CD4-positive, alpha-beta T cell treated with Interleukin-4 for 4 hours (primary cell): ENCODE data around the gene USP4.

ENCODE experiments used
- DNase-seq: peaks from one replicate; pipeline ENCODE4 v3.0.0-alpha.2; 2020

USP4 gene

DNA sequence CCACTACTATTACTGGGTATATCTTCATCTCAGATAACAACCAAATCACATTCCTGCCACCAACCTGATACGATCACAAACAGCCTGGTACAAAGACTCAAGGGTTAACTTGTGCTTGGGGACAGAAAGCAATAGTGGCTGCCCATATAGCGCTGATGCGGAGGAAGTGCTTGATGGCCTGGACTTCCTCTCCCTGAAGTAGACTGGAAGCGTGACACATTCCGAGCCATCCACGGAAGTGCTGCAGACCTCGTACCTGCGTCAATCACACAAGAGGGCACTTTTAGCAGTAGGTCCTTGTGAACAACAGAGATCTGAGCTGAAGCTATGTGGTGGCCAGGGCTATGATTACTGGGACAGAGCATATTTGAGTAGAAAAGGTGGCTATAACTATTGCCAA is 45.5 kb downstream of the USP4 start:
- no peak for DNase-seq

DNA sequence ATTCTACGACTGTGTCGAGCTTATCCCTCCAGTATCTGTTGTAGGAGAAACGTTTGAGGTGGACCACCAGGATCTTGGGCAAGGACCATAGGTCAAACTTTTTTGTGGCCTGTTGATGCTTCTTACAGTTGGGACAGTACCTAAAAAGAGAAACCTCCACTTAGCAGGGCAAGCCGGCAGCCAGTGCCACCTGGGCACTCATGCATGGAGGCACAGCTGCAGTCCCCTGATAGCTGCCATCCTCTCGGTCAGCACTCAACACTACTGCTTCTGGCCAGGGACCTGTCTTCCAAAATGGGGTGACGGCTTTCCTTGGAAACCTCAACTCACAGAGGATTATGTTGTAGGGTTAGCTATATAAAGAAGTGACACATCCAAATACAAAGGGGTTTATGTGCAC is 55.9 kb downstream of the USP4 start:
- no peak for DNase-seq

DNA sequence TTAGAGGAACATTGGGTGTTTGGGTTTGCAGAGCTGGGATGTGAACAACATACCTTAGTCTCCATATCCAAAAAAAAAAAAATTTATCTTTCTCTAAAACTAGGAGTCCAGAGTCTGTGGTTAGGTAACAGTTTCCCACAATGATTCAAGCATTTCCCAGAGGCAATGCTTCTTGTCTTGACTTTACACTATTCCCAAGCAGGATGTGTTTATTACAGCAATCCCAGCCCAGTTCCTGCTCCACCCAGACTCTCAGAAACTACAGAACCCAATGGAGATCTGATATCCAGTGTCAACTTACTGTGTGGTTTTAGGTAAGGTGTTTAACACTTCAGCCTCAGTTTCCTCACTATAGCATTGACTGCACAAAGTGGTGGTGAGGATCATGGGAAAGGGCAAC is 60.5 kb downstream of the USP4 start:
- no peak for DNase-seq

DNA sequence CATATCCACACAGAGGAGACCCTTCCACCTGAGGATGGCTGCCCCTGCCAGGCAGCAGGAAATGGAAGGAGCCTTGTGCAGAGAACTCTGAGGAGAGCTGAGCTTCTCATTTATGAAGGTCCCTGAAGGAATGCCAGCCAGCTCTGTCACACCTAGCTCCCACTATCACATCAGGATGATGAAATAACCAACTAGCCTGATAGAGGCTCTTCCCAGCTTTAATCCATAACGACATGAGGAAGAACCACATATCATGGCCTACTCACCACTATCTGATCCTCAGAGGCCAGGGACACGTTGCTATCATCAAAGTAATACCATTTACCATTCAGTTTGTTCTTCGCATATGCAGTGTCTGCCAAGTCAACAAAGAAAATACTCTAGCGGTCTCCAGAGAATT is 61.3 kb downstream of the USP4 start:
- no peak for DNase-seq

DNA sequence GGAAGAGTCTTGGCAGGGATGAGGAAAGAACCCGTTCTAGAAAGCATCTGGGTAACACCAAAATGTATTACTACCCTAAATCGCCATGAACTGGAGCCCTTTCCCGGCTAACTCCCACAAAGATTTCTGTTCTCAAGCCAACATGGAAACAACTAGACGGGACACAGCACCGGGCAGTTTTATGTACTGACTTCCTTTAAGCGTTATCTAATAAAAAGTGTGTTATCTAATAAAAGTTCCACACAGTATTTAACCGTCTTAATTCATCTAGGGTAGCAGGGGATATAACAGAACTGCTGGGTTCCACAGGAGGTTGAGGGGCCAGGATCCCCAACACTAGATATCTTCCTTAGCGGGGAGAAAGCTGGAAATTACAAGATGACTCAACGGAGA is 62.5 kb downstream of the USP4 start:
- no peak for DNase-seq

DNA sequence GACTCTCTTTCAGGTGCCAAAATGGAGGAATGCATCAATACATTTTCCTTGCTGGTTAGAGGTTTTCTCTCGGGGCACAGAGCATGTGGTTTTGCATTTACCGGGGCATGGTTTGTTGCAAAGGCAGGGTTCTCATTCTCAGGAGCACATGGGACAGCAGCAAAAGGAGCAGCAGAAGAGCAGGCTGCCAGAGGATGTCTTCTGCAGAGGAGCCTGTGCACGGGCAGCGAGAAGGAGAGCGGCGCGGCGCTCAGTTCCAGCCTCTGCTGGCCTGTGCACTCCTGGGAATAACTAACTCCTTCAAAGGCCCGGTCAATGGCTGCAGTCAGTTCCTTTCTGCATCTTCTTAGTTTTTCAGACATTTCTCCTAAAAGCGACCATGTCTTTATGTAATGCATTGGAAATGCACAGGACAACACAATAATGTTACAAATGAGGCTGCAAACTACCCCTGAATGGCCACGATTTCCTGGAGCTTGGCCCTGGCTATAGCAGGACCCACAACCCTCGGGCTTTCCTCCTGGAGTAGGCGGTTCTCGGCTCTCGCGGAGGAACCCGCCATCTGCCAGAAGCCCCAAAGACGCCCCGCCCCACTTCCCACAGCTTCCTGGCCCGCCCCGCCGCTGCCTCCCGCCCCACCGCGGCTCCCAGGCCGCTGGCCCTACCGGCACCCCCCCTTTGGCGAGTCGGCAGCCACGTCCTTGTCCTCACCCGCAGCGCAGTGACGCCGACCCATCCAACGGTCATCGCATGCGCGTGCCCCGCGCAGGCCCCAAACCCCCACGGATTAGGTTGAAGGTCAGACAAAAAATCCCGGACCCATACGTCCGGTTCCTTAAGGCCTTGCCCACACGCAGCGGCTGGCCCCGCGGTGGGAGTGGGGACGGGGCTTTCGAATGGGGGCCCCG is 63.1 kb downstream of the USP4 start, which contains the start of gene C3orf62:
C3orf62 (minus strand) TSS at position 758 of the 908 bp plus-strand sequence; CDS start at position 398, 360 bp downstream.
- DNase-seq: peak; percentile 60

DNA sequence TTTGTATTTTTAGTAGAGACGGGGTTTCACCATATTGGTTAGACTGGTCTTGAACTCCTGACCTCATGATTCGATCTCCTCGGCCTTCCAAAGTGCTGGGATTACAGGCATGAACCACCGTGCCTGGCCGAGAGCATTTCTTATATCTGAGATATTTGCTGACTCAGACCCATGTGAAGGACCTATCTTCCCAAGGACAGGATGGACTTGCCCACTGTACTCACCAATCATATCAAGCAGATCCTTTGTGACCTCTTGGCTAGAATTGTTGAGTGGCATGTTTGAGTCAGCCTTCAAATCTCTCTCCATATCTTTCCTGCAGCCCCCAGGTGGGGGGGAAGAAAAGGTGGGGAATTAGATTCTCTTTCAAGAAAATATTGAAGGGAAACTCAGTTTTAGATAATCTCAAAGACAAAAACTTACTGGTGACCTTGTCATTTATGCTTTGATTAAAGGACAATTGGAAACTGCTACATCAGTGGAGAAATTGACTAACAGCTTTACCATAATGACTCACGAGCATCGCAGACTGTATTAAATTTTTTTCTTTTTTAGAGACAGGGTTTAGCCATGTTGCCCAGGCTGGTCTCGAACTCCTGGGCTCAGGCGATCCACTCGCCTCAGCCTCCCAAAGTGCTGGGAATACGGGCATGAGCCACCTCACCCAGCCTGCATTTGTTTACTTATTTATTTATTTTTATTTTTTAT is 65.9 kb downstream of the USP4 start:
- DNase-seq: no peak

DNA sequence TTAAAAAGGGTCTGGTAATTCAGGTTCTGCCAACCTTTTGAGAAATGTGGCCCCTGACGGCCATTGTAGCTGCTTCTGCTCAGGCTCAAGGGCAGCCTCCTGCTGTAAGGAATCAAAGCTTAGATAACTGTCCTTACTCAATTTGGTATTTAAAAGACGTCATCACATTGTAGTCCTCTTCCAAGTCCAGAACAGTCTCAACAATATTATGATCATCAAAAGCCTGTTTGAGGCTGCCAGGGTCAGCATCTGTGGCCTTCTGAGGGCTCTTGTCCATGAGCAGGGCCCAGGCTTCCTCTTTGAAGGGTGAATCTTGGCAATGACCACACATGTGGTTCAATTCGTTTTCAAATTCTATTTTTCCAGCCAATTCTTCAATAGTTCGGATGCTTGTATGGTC is 68.8 kb downstream of the USP4 start:
- no peak for DNase-seq

DNA sequence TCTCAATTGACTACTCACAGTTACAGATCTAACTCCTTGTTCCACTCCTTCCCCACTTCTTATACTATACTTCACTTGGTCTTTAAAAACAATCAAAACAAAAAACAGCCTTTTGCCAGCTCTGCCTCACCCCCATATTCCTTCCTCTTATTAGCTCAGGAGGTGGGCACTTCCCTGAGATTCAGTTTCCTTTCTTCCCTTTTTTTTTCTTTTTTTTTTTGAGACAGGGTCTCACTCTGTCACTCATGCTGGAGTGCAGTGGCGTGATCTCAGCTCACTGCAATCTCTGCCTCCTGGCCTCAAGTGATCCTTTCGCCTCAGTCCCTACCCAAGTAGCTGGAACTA is 69.7 kb downstream of the USP4 start:
- no peak for DNase-seq

DNA sequence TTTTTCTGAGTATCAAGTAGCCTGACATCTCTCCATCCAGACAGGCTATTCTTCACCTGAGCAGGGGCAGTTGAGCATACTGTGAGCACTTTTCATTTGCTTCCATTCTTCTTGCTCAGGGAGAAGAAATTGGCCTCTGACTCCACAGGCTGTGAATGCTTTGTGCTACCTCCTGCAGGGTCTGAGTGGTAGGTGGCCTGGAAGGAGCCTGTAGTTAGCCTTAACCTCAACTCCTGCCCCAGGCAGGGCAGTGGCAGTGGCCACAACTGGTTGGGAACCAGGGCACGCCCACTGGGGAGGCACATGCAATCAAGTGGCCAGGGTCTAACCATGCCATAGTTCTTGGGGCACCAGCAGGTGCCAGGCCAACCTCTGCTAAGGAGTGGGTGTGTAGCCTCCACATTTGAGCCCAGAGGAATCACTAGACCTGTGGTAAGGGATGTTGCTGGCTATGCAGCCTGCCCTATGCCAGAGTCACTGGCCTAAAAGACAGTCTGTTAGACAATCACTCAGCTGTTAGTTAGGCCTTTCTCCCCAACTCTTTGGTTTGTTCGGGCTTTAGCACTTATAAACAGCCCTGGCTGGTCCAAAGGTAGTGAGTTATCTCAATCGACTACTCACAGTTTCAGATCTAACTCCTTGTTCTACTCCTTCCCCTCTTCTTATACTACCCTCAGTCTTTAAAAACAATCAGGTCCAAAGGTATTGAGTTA is 70.3 kb downstream of the USP4 start:
- no peak for DNase-seq

DNA sequence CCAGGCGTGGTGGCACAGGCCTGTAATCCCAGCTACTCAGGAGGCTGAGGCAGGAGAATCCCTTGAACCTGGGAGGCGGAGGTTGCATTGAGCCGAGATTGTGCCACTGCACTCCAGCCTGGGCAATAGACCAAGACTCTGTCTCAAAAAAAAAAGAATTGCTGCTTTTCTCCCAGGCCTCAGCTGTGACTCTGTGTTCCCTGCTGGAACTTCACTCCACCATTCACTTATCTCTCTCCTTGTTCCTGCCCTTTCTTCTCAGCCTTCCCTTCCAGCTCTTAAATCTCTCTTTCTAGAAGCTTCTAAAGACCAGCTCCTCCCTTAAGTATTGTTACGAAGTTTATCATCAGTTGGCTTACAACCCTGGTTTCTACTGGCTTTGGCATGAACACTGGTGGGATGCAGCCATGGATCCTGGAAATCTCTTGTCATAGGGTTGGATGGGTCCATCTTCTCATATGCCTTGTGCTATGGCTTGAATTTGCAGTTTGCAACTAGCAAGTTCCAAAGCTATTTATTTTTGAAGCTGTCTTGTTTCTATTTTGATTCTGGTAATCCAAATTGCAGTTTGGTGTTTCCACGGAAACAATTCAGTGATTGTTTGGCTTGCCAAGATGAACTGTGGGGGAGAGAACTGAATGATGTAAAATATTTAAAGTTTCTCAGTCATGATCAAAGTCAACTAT is 73.3 kb downstream of the USP4 start:
- no peak for DNase-seq

DNA sequence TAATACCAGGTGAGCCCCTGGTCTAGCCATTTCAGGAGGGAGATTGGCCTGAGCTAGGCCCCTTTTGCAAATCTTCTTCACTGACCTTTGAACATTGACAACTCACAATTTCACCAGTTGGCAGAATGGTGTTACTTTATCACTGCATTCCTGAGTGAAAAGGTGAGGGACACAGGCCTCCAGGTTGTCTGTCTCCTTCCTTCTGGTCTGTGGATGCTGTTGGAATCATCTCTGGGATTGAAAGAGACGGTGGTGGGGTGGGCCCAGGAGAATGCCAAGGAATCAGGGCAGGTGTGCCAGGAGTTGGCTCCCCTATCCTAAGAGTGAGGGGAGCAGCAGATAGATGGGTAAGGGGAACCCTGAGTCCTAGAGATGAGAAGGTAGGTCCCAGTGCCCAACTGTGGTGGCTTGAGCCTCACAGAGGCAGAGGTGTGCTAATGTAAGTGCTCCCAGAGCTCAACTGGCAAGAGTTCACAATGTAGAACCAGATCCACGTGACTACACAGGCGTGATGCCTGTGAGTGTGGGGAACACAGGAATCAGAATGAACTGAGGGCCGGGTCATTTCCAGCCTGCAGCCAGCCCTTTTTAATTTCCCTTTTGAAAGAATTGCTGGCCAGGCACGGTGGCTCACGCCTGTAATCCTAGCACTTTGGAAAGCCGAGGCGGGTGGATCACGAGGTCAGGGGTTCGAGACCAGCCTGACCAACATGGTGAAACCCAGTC is 74.0 kb downstream of the USP4 start:
- no peak for DNase-seq

DNA sequence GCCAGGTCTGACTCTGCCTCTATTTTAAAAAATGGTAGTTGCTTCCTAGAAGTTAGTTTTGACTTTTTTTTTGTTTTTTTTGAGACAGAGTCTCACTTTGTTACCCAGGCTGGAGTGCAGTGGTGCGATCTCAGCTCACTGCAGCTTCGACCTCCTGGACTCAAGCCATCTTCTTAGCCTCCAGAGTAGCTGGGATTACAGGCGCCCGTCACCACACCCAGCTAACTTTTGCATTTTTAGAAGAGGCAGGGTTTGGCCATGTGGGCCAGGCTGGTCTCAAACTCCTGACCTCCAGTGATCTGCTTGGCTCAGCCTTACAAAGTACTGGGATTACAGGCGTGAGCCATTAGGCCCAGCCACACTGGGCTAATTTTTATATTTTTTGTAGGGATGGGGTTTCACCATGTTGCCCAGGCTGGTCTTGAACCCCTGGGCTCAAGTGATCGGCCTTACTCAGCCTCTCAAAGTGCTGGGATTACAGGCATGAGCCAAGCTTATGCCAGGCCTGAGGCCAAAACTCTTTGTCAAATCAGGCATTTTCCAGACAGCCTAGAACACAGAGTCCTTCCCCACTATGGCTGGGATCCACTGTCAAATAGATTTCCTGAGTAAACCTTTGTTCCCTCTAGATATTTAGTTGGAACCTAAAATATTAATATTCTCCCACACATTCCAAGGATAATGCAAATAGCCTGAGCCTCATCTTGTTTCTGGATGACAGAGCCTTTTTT is 76.5 kb downstream of the USP4 start:
- no peak for DNase-seq

DNA sequence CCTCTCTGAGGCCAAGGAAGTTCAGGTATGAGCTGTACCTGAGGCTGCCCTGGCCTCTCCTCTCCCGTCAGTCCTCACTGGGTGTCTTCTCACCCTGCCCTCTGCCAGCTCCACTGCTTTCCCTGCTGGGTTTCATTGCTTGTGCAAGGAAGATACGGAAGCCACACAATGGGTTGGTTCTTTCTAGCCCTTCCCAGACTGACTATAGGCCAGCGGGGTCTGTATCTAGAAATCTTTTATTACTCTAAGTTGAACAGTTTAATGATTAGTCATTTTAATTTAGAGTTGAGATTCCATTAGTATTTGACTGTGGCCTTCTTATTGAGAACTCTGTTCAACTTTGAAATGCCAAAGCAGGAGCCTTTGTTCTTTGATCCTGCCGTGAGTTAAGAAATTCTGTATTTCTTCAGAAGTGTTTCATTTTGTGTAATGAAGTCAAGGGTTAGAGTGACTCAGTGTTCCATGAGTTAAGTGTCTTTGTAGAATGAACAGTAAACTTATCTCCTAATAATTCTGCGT is 79.0 kb downstream of the USP4 start:
- no peak for DNase-seq

DNA sequence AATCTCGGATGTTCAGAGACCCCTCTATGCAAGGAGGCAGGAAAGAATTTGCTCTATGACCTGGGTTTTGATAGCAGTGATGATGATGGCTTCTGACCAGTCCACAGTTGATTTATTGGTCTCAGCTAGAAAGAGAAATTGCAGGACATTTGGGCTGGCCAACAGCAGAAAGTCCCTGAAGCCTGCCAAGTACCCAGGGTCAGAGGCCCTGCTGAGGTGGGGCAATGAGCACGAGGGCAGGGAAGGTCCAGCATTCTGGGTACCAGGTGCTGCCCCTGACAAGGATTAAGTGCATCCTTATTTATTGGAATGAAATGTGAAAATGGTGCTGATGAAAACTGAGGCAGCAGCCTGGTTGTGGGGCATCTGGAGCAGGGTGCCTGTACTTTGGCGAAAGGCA is 82.7 kb downstream of the USP4 start:
- no peak for DNase-seq

DNA sequence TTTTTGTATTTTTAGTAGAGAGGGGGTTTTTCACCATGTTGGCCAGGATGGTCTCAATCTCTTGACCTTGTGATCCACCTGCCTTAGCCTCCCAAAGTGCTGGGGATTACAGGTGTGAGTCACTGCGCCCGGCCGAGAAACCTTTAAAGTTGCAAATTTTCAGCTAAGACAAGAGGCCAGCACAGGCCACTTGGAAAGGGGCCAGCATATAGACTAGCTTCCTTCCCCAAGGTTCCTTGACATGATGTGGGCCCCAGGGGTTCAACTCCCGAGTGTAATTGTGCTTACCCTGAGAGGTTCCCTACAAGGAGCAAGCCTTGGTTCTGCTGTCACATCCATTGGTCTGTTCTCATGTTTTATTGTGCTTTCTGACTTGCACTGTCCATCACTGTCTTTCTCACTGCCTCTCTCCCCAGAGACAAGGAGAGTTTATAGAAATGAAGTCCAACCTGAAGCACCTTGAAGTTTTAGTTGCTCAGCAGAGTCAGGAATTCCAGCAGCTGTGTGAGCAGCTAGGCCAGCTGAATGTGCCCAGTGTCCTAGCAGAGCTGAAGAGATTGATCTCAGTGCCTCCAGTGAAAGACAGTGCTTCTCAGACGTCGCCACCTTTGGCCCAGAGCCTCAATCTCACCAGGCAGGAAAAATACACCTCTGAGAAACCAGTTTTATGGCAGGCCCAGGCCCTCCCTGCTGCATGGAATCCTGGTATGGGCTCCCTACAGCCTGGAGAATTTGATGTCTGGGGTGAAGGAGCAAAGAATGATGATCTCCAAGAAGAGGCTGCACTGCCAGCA is 83.9 kb downstream of the USP4 start:
- no peak for DNase-seq

DNA sequence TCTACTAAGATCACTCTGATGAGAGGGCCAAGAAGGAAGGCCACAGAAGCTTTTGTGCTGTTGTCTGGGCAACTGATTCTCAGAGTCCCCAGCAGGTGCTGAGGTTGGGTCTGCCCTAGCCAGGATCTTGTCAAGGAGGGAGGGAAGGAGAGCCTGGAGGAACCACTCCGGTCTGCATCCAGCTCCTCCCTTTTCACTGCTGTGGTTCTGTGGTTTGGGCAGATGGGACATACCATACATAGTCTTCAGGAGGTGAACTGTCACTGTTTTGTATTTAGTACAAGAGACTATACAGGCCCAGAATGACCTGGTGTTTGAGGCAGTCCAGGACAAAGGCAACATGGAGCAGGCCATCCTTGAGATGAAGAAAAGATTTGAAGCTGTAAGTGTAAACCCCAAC is 84.7 kb downstream of the USP4 start:
- no peak for DNase-seq

DNA sequence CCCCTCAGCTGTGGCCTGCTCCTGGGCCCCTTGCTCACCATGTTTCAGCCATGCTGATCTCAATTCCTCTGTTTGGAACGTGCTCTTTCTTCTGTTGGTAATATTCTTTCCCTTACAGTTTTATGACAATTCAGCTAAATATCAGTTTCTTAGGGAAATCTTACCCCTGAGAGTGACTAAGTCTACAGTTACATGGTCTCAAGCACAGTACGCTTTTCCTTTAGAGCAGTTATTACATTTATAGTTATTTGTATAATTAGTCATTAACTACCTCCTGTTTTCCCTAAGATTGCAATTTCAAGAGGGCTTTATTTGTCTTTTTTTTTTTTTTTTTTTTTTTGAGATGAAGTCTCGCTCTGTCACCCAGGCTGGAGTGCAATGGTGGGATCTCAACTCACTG is 86.3 kb downstream of the USP4 start:
- DNase-seq: no peak

DNA sequence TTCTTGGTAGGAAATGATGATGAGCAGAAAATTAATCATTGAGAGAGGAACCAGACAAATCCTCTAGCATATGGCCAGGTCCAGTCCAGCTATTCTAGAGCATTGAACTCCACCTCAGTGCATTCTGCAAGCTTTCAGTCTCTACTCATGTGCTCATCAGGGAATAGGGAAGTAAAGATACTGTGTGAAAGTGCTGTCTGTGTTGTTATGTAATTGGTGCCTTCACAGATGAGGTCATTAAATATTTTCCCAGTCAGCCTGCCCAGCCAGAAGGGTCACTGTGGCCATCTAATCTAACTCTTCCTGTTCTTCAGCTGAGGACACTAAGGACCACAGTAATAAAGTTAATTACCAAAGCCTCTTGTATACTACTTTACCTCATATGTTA is 91.0 kb downstream of the USP4 start:
- DNase-seq: peak; percentile 20

DNA sequence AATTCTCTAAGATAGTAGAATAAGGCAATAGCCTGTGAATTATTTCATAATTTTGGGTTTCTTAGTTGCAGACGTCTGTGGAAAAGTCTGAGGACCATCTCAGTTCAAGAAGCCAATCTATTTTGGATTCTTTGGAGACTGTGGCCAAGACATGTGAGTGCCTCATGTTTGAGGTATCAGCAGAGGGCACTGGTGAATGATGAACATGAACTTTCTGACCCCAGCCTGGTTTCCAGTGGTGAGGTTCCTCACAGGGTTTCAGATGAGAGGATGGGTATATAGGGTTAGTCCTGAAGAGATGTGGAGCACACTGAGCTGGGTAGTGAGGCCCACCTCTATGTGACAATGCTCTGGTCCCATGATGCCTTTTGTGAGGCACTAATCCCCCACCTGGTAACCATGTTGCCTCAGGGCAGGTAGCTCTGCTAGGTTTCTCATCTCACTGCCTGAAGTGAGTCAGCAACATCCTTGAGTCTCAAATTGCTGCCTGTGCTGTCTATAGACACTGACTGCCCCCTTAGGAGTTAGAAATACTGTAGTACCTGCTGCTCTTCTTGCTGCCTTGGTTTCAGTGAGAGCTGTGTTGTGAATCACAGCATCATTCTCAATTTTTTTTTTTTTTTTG is 95.2 kb downstream of the USP4 start:
- DNase-seq: peak; percentile 3
